ENCODE data around the gene CYB561D1.
A peak's percentile ranks its signal among the peaks of the same experiment; 100 is the strongest.

CYB561D1 gene

GRCh38 chr1:109497449-109498160 lies 3.7 kb downstream of the CYB561D1 start:
- DNase-seq (ENCODE audit: low read depth in 1 of 2, low spot score in 1 of 2) = no peak
- in situ Hi-C loops (cut with HindIII; ENCODE audit: low pct_unique_long_range_greater_than_20kb, low sequenced_read_pairs) = no loop called here

GRCh38 chr1:109498161-109498801 lies 4.4 kb downstream of the CYB561D1 start:
- no peak for TF ChIP-seq JUND (IDR thresholded peaks at IDR 0.05; ENCODE audit: low read depth)
- DNase-seq (ENCODE audit: low read depth in 1 of 2, low spot score in 1 of 2) = peak in 1 of 2 experiments; percentile 15
- in situ Hi-C loops (cut with HindIII; ENCODE audit: low pct_unique_long_range_greater_than_20kb, low sequenced_read_pairs) = no loop called here

More at GRCh38 chr1:109497449-109498160, 3.7 kb downstream of the CYB561D1 start:
- TF ChIP-seq JUND (IDR thresholded peaks at IDR 0.05; ENCODE audit: low read depth) = no peak

- no peak for TF ChIP-seq JUND (IDR thresholded peaks at IDR 0.05; ENCODE audit: low read depth)
- in situ Hi-C loops (cut with HindIII; ENCODE audit: low pct_unique_long_range_greater_than_20kb, low sequenced_read_pairs) = no loop called here
- DNase-seq (ENCODE audit: low read depth in 1 of 2, low spot score in 1 of 2) = no peak
These were observed 5.2 kb downstream of the CYB561D1 start for GRCh38 chr1:109499081-109499480.

- DNase-seq (ENCODE audit: low read depth in 1 of 2, low spot score in 1 of 2) = peak in 1 of 2 experiments; percentile 59
- in situ Hi-C loops (cut with HindIII; ENCODE audit: low pct_unique_long_range_greater_than_20kb, low sequenced_read_pairs) = no loop called here
- no peak for TF ChIP-seq JUND (IDR thresholded peaks at IDR 0.05; ENCODE audit: low read depth)
These were observed 6.0 kb downstream of the CYB561D1 start for GRCh38 chr1:109499661-109500536.

- DNase-seq (ENCODE audit: low read depth in 1 of 2, low spot score in 1 of 2) = no peak
- TF ChIP-seq JUND (IDR thresholded peaks at IDR 0.05; ENCODE audit: low read depth) = no peak
- in situ Hi-C loops (cut with HindIII; ENCODE audit: low pct_unique_long_range_greater_than_20kb, low sequenced_read_pairs) = no loop called here
These were observed 7.1 kb downstream of the CYB561D1 start for GRCh38 chr1:109500941-109501381.

GRCh38 chr1:109501644-109502363 lies 7.9 kb downstream of the CYB561D1 start:
- no peak for TF ChIP-seq JUND (IDR thresholded peaks at IDR 0.05; ENCODE audit: low read depth)
- no peak for DNase-seq (ENCODE audit: low read depth in 1 of 2, low spot score in 1 of 2)
- in situ Hi-C loops (cut with HindIII; ENCODE audit: low pct_unique_long_range_greater_than_20kb, low sequenced_read_pairs) = no loop called here

GRCh38 chr1:109502364-109502851 lies 8.5 kb downstream of the CYB561D1 start:
- in situ Hi-C loops (cut with HindIII; ENCODE audit: low pct_unique_long_range_greater_than_20kb, low sequenced_read_pairs) = no loop called here
- TF ChIP-seq JUND (IDR thresholded peaks at IDR 0.05; ENCODE audit: low read depth) = no peak
- DNase-seq (ENCODE audit: low read depth in 1 of 2, low spot score in 1 of 2) = no peak

- no peak for DNase-seq (ENCODE audit: low read depth in 1 of 2, low spot score in 1 of 2)
- TF ChIP-seq JUND (IDR thresholded peaks at IDR 0.05; ENCODE audit: low read depth) = no peak
- in situ Hi-C loops (cut with HindIII; ENCODE audit: low pct_unique_long_range_greater_than_20kb, low sequenced_read_pairs) = no loop called here
These were observed 10.0 kb downstream of the CYB561D1 start for GRCh38 chr1:109503935-109504334.

- no peak for DNase-seq (ENCODE audit: low read depth in 1 of 2, low spot score in 1 of 2)
- TF ChIP-seq JUND (IDR thresholded peaks at IDR 0.05; ENCODE audit: low read depth) = no peak
- in situ Hi-C loops (cut with HindIII; ENCODE audit: low pct_unique_long_range_greater_than_20kb, low sequenced_read_pairs) = no loop called here
These were observed 11.1 kb downstream of the CYB561D1 start for GRCh38 chr1:109504974-109505373.

- TF ChIP-seq JUND (IDR thresholded peaks at IDR 0.05; ENCODE audit: low read depth) = no peak
- in situ Hi-C loops (cut with HindIII; ENCODE audit: low pct_unique_long_range_greater_than_20kb, low sequenced_read_pairs) = no loop called here
These were observed 14.3 kb downstream of the CYB561D1 start for GRCh38 chr1:109508001-109508872.

GRCh38 chr1:109508873-109509175 lies 14.9 kb downstream of the CYB561D1 start:
- in situ Hi-C loops (cut with HindIII; ENCODE audit: low pct_unique_long_range_greater_than_20kb, low sequenced_read_pairs) = no loop called here
- DNase-seq (ENCODE audit: low read depth in 1 of 2, low spot score in 1 of 2) = no peak
- TF ChIP-seq JUND (IDR thresholded peaks at IDR 0.05; ENCODE audit: low read depth) = no peak

More at GRCh38 chr1:109508001-109508872, 14.3 kb downstream of the CYB561D1 start:
- no peak for DNase-seq (ENCODE audit: low read depth in 1 of 2, low spot score in 1 of 2)

Data from T47D (cell line).